Stimulated activated naive CD8-positive, alpha-beta T cell treated with anti-CD3 and anti-CD28 coated beads, Interleukin-15, Interleukin-2, amounts not matched to agents 100 U/mL and 50 U/mL, for 24 hours (primary cell): ENCODE measurements around the gene RTN4RL2.

ENCODE experiments used
- ATAC-seq: fragments of 150-1000 bp; cut with Tn5 transposase; one replicate; pipeline ENCODE4 v1.10.0; 2021
- DNase-seq: peaks from one replicate; pipeline ENCODE4 v3.0.0; 2021

Gene RTN4RL2

GRCh38 chr11:57500926-57501325 lies 40.6 kb downstream of the RTN4RL2 start:
- no peak for ATAC-seq

GRCh38 chr11:57501953-57502352 lies 41.6 kb downstream of the RTN4RL2 start:
- no peak for ATAC-seq
- DNase-seq = no peak

More at GRCh38 chr11:57500926-57501325, 40.6 kb downstream of the RTN4RL2 start:
- no peak for DNase-seq

GRCh38 chr11:57502376-57502775 lies 42.0 kb downstream of the RTN4RL2 start:
- ATAC-seq = no peak
- DNase-seq = no peak

GRCh38 chr11:57502870-57503269 lies 42.5 kb downstream of the RTN4RL2 start:
- ATAC-seq (no peak), DNase-seq (no peak)

- no peak for DNase-seq
- ATAC-seq = no peak
These were observed 44.2 kb downstream of the RTN4RL2 start for GRCh38 chr11:57504511-57504910.

- ATAC-seq = no peak
- no peak for DNase-seq
These were observed 46.2 kb downstream of the RTN4RL2 start for GRCh38 chr11:57506522-57506921.

GRCh38 chr11:57508341-57509170 lies 48.2 kb downstream of the RTN4RL2 start:
- DNase-seq (no peak), ATAC-seq (no peak)

- ATAC-seq = no peak
These were observed 51.6 kb downstream of the RTN4RL2 start for GRCh38 chr11:57511741-57512430.

GRCh38 chr11:57512646-57513451 lies 52.5 kb downstream of the RTN4RL2 start:
- DNase-seq (no peak), ATAC-seq (no peak)

More at GRCh38 chr11:57511741-57512430, 51.6 kb downstream of the RTN4RL2 start:
- DNase-seq = no peak

- DNase-seq = no peak
- no peak for ATAC-seq
These were observed 53.1 kb downstream of the RTN4RL2 start for GRCh38 chr11:57513452-57513795.

GRCh38 chr11:57513911-57514537 lies 53.7 kb downstream of the RTN4RL2 start:
- ATAC-seq (peak; percentile 51), DNase-seq (peak; percentile 43)

GRCh38 chr11:57514538-57515331 lies 54.4 kb downstream of the RTN4RL2 start:
- ATAC-seq (peak; percentile 66), DNase-seq (peak; percentile 72)

GRCh38 chr11:57515332-57516060 lies 55.2 kb downstream of the RTN4RL2 start, which contains the start of gene SLC43A1:
Gene SLC43A1, minus strand, starts transcription at chr11:57515702. Its CDS starts 1,591 bp downstream, at chr11:57514111.
- DNase-seq = peak; percentile 62

GRCh38 chr11:57516061-57516443 lies 55.7 kb downstream of the RTN4RL2 start:
- ATAC-seq (no peak), DNase-seq (no peak)

More at GRCh38 chr11:57515332-57516060, 55.2 kb downstream of the RTN4RL2 start, which contains the start of gene SLC43A1:
- ATAC-seq = peak; percentile 12

- no peak for ATAC-seq
- no peak for DNase-seq
These were observed 60.8 kb downstream of the RTN4RL2 start for GRCh38 chr11:57521116-57521515.

- ATAC-seq (no peak), DNase-seq (no peak)
These were observed 63.1 kb downstream of the RTN4RL2 start for GRCh38 chr11:57523419-57523818.
